Measurements from ENCODE around the gene MVB12A.

Gene MVB12A

DNA sequence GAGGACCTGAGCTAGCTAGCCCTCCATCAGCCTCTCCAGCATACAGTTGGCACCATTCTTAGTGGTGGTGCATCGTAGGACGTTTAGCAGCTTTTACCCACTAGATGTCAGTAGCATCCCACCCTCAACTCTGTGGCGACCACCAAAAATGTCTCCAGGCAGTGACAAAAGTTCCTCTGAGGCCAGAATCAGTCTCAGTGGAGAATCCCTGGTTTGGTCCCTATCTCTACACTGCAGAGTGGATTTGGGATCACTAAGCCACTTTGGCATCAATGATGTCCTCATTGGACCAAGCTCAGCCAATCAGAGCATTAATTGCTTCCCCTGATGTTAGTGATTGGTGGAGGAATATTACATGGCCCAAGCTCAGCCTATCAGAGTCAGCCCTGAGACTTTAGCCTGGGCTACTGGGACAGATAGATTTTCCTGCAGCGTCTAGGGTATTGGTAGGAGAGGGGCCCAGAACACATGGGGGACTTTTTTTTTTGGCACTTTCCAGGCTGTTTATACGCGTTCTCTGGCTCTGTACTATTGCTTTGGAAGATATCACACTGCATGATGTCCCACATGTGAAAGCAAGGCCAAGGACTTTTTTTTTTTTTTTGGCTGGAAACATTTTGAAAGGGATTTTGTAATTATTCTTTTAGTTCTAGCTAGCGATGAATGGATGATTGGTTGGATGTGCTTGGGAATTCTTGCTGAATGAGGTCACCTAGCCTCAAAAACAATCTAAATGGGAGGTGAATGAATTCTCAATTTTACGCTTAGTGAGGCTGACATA is 21.6 kb downstream of the MVB12A start:
- peak in 5 of 56 donors; percentile 3 to 23 (median 6) for DNase-seq

DNA sequence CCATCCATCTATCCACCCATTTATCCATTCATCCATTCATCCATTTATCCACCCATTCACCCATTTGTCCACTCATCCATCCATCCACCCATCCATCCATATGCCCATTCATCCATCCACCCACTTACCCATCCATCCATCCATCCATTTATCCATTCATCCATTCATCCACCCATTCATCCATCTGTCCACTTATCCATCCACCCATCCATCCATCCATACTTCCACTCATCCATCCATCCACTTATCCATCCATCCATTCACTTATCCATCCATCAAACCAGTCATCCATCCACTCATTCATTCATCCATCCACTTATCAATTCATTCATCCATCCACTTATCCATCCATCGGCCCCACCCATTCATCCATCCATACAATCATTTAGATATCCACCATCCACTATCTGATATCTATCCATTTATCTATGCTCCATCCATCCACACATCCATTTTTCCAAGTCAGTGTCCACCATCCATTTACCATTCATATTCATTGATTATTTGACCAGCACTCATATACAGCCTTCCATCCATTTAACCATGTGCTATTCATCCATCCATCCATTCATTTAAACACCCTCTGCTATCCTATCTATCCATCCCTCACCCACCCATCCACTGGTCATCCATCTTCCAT is 25.8 kb downstream of the MVB12A start:
- no peak for DNase-seq

GRCh38 chr19:17447704-17448130 is 27.9 kb downstream of the MVB12A start:
- no peak for DNase-seq

DNA sequence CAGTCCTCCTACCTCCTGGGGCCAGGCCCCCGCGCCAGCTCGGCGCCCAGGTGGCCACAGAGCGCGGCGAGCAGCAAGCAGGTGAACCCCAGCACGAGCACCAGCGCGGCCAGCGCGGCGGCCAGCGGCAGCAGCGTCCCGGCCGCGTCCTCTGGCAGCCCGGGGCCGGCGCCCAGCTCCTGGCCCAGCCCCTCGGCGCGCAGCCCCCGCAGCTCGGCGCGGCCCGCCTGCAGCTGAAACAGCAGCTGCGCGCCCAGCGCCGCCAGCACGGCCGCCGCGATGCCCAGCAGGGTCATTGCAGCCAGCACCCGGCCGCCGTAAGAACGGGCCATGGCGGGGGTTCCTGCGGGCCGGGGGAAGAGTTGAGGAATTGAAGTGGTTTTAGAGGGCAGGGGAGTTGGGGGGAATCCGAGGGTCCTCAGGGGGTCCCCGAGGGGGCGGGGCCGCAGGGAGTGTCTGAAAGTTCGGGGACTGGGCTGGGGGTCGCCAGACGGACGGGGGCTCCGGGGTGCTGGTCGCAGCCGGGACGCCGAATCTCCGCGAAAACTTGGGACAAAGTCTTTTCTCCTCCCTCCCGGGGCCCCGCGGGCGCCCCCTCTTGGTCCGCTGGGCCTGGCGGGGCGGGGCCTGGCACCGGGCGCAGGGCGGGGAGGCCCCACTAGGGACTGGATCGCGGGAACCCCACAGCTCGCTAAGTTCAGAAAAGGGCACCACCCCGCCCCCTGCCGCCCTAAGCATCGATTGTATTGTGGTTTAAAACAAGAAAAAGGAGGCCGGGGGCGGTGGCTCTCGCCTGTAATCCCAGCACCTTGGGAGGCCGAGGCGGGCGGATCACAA is 28.5 kb downstream of the MVB12A start, which contains the start of gene TMEM221:
Gene TMEM221 (minus strand): TSS at position 538 of the 837 bp plus-strand sequence. CDS start 206 bp downstream, at position 332.
- DNase-seq = peak in 7 of 56 donors; percentile 15 to 44 (median 22)

DNA sequence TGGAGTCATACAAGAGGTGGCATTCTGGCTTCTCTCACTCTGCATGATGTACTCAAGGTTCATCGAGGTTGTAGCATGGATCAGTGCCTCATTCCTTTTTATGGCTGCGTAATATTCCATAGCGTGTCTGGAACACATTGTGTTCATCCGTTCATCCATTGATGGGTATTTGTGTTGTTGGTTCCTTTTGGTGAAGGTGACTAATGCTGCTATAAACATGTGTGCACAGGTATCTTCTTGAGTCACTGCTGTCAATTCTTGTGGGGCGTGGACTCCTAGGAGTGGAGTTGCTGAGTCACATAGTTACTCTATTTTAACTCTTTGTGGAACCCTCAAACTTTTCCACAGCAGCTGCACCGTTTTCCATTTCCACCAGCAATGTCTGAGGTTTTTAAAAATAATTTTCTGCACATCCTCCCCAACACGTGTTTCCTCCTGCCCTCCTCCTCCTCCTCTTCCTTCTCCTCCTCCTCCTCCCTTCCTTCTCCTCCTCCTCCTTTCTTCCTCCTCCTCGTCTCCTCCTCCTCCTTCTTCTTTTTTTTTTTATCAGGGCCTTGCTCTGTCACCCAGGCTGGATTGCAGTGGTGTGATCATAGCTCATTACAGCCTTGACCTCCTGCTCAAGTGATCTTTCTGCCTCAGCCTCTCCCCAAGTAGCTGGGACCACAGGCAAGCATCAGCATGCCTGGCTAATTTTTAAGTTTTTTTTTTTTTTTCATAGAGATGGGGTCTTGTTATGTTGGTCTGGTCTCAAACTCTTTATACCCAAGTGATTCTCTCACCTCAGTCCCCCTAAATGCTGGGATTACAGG is 30.6 kb downstream of the MVB12A start:
- DNase-seq = no peak

GRCh38 chr19:17451820-17452219 is 32.0 kb downstream of the MVB12A start:
- DNase-seq = no peak

DNA sequence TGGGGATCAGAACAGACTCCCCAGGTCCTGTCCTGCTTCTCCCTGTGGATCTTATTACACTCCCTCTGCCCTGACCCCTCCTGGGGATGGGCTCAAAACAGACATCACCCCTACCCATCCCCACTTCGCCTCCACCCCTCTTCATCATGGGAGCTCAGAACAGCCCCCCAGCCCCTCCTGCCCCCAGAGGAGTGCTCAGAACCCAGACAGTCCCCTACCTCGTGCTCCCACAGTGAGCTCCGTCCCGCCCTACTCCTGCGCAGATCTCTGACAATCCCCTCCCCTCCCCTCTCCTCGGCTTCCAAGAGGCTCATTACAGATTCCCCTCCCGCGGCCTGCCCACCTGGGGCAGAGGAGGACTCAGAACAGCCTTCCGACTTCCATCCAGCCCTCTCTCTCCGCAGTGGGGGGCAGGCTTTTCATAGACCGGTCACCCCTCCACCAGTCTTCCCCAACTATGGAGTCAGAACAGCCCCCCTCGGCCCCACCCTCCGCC is 34.8 kb downstream of the MVB12A start:
- no peak for DNase-seq

GRCh38 chr19:17455308-17456123 is 35.7 kb downstream of the MVB12A start:
- DNase-seq = no peak

DNA sequence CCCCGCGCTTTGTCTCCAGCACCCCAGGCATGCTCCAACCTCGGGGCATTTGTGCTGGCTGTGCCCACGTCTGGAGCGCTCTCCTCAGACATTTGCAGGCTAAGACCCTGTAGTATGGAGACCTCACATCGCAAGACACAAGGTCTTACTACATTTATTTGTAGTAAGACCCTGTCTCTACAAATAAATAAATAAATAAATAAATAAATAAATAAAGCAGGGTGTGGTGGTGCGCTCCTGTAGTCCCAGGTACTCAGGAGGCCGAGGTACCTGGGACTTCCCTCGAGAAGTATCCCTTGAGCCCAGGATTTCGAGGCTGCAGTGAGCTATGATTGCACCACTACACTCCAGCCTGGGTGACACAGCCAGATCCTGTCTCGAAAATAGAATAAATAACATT is 36.3 kb downstream of the MVB12A start:
- DNase-seq = no peak

DNA sequence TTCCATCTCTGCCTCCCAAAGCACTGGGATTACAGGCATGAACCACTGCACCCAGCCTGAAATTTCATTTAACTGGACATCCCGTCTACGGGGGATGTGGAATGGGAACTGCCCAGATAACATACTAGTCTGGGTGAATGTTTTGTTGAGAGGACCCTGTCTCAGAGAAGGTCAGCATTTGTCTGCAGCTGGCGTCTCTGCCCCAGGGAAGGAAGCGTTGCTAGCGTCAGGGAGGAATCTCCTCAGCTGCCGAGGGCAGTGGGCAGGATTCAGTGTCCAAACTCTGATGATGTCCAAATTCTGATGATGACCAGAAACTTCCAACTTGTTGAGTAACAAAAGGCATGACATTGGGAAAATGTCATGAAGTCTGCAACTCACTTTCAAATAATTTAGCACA is 37.8 kb downstream of the MVB12A start:
- DNase-seq = no peak

DNA sequence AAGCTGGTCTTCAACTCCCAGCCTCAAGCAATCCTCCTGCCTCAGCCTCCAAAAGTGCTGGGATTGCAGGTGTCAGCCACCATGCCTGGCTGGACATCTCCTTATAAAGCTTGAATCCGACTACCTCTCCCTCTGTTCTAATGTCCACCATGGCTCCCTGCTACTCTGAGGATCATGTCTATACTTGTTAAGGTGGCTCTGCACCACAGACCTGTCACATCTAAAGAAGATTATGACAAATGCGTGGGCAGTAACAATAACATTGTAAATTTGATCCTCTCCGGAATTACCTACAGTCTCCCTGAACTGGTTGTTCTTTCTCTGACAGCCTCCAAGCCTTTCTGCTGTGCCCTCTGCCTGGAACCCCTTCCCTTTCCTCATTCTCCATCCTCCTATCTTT is 39.1 kb downstream of the MVB12A start:
- DNase-seq = no peak

GRCh38 chr19:17460372-17461230 is 40.8 kb downstream of the MVB12A start, which contains the start of gene NXNL1:
Gene NXNL1 (minus strand): TSS chr19:17460926. CDS start chr19:17460869, 57 bp downstream.
- DNase-seq = no peak

GRCh38 chr19:17466487-17466850 is 46.6 kb downstream of the MVB12A start:
- DNase-seq = no peak

GRCh38 chr19:17467471-17468301 is 47.8 kb downstream of the MVB12A start:
- no peak for DNase-seq

GRCh38 chr19:17468302-17469091 is 48.6 kb downstream of the MVB12A start:
- DNase-seq = peak in 44 of 56 donors; percentile 17 to 79 (median 50)

- peak in 3 of 56 donors; percentile 47 to 75 (median 60) for DNase-seq
Observed at GRCh38 chr19:17469092-17469480, 49.2 kb downstream of the MVB12A start.

Measured in amygdala (tissue), 56 donors.